IMR-90 (cell line): ENCODE measurements around the gene NRP1. TPM values are rescaled to one million over a fixed set of nuclear protein-coding genes. Genes with fewer than 3 reads are reported as not detected.
A peak's percentile ranks its signal among the peaks of the same experiment; 100 is the strongest.

Source experiments
- ATAC-seq: fragments of 200-7000 bp; cut with Tn5 transposase; 2 replicates; pipeline ENCODE4 v1.9.1; 2020; ENCODE audit warnings: low read depth, mild to moderate bottlenecking, moderate library complexity
- BruUV-seq: library from RNA; stranded (reverse); fragments of 400-500 nt; replicated peaks from 2 replicates; lab custom pipeline; 2021; lab: Mats Ljungman, UMichigan
- CTCF ChIA-PET: fragments of 300-600 bp; formaldehyde crosslinking; extraction: SDS; loops from one replicate; lab custom pipeline; 2021; ENCODE audit warnings: antibody characterized with exemption; lab: Yijun Ruan, JAX
- POLR2A ChIA-PET: fragments of 300-600 bp; sonication (Branson Sonifier 250); formaldehyde crosslinking; loops from one replicate; lab custom pipeline; 2022; ENCODE audit warnings: antibody characterized with exemption; ENCODE audit not compliant: unreplicated experiment; lab: Charles Lee
- DNase-seq: peaks from one replicate; pipeline ENCODE4 v3.0.0; 2013
- H2AFZ ChIP-seq: replicated peaks from 2 replicates; pipeline ENCODE3; 2013; ENCODE audit warnings: low read length, mild to moderate bottlenecking; ENCODE audit not compliant: poor library complexity
- H2AK5ac ChIP-seq: 2 replicates; pipeline ENCODE4 v1.6.1; 2013; ENCODE audit warnings: low read depth, low read length, inconsistent platforms
- H2AK9ac ChIP-seq: replicated peaks from 2 replicates; pipeline ENCODE3; 2013; ENCODE audit warnings: mild to moderate bottlenecking, low read depth, low read length, moderate library complexity; ENCODE audit not compliant: poor library complexity
- H2BK120ac ChIP-seq: 2 replicates; pipeline ENCODE4 v1.6.1; 2013; ENCODE audit warnings: low read depth, low read length, inconsistent platforms
- H2BK15ac ChIP-seq: 3 replicates; pipeline ENCODE4 v1.6.1; 2013; ENCODE audit warnings: low read depth, low read length, inconsistent platforms
- H2BK20ac ChIP-seq: 2 replicates; pipeline ENCODE4 v1.6.1; 2013; ENCODE audit warnings: low read depth, mild to moderate bottlenecking, inconsistent platforms, low read length, moderate library complexity
- H2BK5ac ChIP-seq: 2 replicates; pipeline ENCODE4 v1.6.1; 2013; ENCODE audit warnings: mild to moderate bottlenecking, low read depth, low read length, inconsistent platforms; ENCODE audit not compliant: poor library complexity, severe bottlenecking
- H3K14ac ChIP-seq: replicated peaks from 2 replicates; pipeline ENCODE4 v1.6.1; 2013; ENCODE audit warnings: low read depth, low read length, inconsistent platforms
- H3K18ac ChIP-seq: 2 replicates; pipeline ENCODE4 v1.6.1; 2013; ENCODE audit warnings: low read depth, low read length, control low read depth
- H3K23ac ChIP-seq: 2 replicates; pipeline ENCODE4 v1.6.1; 2013; ENCODE audit warnings: low read depth, low read length, inconsistent platforms
- H3K27ac ChIP-seq: 2 replicates; pipeline ENCODE4 v1.5.1; 2013; ENCODE audit warnings: mild to moderate bottlenecking, control low read depth, low read length; ENCODE audit not compliant: insufficient read depth
- H3K27me3 ChIP-seq: 2 replicates; pipeline ENCODE4 v1.6.1; 2013; ENCODE audit warnings: low read length; ENCODE audit not compliant: control insufficient read depth, insufficient read depth
- H3K36me3 ChIP-seq: 2 replicates; pipeline ENCODE4 v1.6.1; 2013; ENCODE audit warnings: low read length, mixed read lengths; ENCODE audit not compliant: control insufficient read depth, insufficient read depth
- H3K4ac ChIP-seq: 2 replicates; pipeline ENCODE4 v1.6.1; 2013; ENCODE audit warnings: low read depth, low read length, inconsistent platforms
- H3K4me1 ChIP-seq: 2 replicates; pipeline ENCODE4 v1.6.1; 2013; ENCODE audit warnings: low read length, mixed read lengths; ENCODE audit not compliant: control insufficient read depth, insufficient read depth
- H3K4me2 ChIP-seq: 2 replicates; pipeline ENCODE4 v1.6.1; 2013; ENCODE audit warnings: low read depth, mild to moderate bottlenecking, control low read depth, low read length, moderate library complexity
- H3K4me3 ChIP-seq: 2 replicates; pipeline ENCODE4 v1.5.1; 2013; ENCODE audit warnings: low read depth, mild to moderate bottlenecking, control low read depth, low read length, moderate library complexity; ENCODE audit not compliant: insufficient read depth
- H3K56ac ChIP-seq: 2 replicates; pipeline ENCODE4 v1.6.1; 2013; ENCODE audit warnings: low read length, inconsistent platforms; ENCODE audit not compliant: insufficient read depth; ENCODE audit errors: extremely low read depth
- H3K79me1 ChIP-seq, 2 experiments: 2 replicates each; pipeline ENCODE4 v1.6.1; 2013; ENCODE audit warnings: low read length in 2 of 2, inconsistent platforms in 1 of 2, low read depth in 1 of 2
- H3K9ac ChIP-seq: 2 replicates; pipeline ENCODE4 v1.6.1; 2013; ENCODE audit warnings: low read depth, low read length, control low read depth
- H3K9me1 ChIP-seq: 2 replicates; pipeline ENCODE4 v1.6.1; 2013; ENCODE audit warnings: low read length, inconsistent platforms; ENCODE audit not compliant: insufficient read depth
- H3K9me3 ChIP-seq: 2 replicates; pipeline ENCODE4 v1.6.1; 2013; ENCODE audit warnings: low read length; ENCODE audit not compliant: control insufficient read depth, insufficient read depth
- H4K20me1 ChIP-seq: 2 replicates; pipeline ENCODE4 v1.6.1; 2013; ENCODE audit warnings: low read length, inconsistent platforms; ENCODE audit not compliant: insufficient read depth
- H4K5ac ChIP-seq: 2 replicates; pipeline ENCODE4 v1.6.1; 2013; ENCODE audit warnings: mild to moderate bottlenecking, low read depth, low read length, control low read depth
- H4K8ac ChIP-seq, 2 experiments: 2 replicates each; pipeline ENCODE4 v1.6.1; 2013; ENCODE audit warnings: low read depth in 2 of 2, low read length in 2 of 2, control low read depth in 1 of 2, inconsistent platforms in 1 of 2
- H4K91ac ChIP-seq: 2 replicates; pipeline ENCODE4 v1.6.1; 2013; ENCODE audit warnings: low read depth, low read length, inconsistent platforms; ENCODE audit not compliant: insufficient read depth
- CEBPB ChIP-seq: IDR thresholded peaks from 2 replicates; pipeline ENCODE4 v1.6.1; 2012; ENCODE audit warnings: low read depth, low read length, improper control_type of control experiment
- CHD1 ChIP-seq: IDR thresholded peaks from 2 replicates; pipeline ENCODE4 v1.6.1; 2012; ENCODE audit warnings: low read depth, low read length, improper control_type of control experiment
- ELK1 ChIP-seq: fragments of 150-350 bp; IDR thresholded peaks from 2 replicates; pipeline ENCODE4 v1.6.1; 2016; ENCODE audit warnings: low read depth, mild to moderate bottlenecking, low read length, moderate library complexity, borderline replicate concordance
- FOS ChIP-seq: fragments of 150-350 bp; IDR thresholded peaks from 2 replicates; pipeline ENCODE4 v1.6.1; 2016; ENCODE audit warnings: low read depth, low read length
- MAFK ChIP-seq: IDR thresholded peaks from 2 replicates; pipeline ENCODE4 v1.6.1; 2012; ENCODE audit warnings: low read depth, low read length, improper control_type of control experiment
- MAZ ChIP-seq: IDR thresholded peaks from 2 replicates; pipeline ENCODE4 v1.6.1; 2012; ENCODE audit warnings: low read depth, mild to moderate bottlenecking, low read length, improper control_type of control experiment, moderate library complexity, borderline replicate concordance
- NFE2L2 ChIP-seq: fragments of 150-350 bp; IDR thresholded peaks from 2 replicates; pipeline ENCODE4 v1.6.1; 2016; ENCODE audit warnings: low read depth, mild to moderate bottlenecking, low read length
- RAD21 ChIP-seq: IDR thresholded peaks from 2 replicates; pipeline ENCODE4 v1.6.1; 2012; ENCODE audit warnings: low read length, improper control_type of control experiment
- RFX5 ChIP-seq: IDR thresholded peaks from 2 replicates; pipeline ENCODE4 v1.8.0; 2012; ENCODE audit warnings: low read depth, mild to moderate bottlenecking, low read length, moderate library complexity
- SMC3 ChIP-seq: fragments of 150-350 bp; IDR thresholded peaks from 2 replicates; pipeline ENCODE4 v1.6.1; 2016; ENCODE audit warnings: low read depth, mild to moderate bottlenecking, antibody characterized with exemption, low read length, moderate library complexity
- USF2 ChIP-seq: fragments of 150-350 bp; IDR thresholded peaks from 2 replicates; pipeline ENCODE4 v1.6.1; 2017; ENCODE audit warnings: mild to moderate bottlenecking, antibody characterized with exemption, low read length, low read depth
- WGBS, 2 experiments: methylation state at CpG; one replicate each; pipeline versions ENCODE4 v1.1.5 to v1.1.7; 2013; ENCODE audit warnings: missing lambda C conversion rate in 2 of 2; ENCODE audit not compliant: insufficient read length in 1 of 2; ENCODE audit errors: extremely low coverage in 2 of 2; 5-methylcytosine and 5-hydroxymethylcytosine counted together
- dilution Hi-C: fragments of 300-500 bp; cut with HindIII; formaldehyde crosslinking; loops from one replicate; pipeline ENCODE4 v1.14.3; 2018; ENCODE audit warnings: low sequenced_read_pairs; ENCODE audit not compliant: unreplicated experiment
- in situ Hi-C: fragments of 300-500 bp; cut with MboI; formaldehyde crosslinking; loops from 3 replicates; pipeline ENCODE4 v1.14.3; 2019; ENCODE audit warnings: low sequenced_read_pairs, inconsistent platforms, mixed read lengths
- intact Hi-C: fragments of 100-400 bp; cut with micrococcal nuclease; formaldehyde crosslinking; loops from 2 replicates; pipeline ENCODE4 v1.10.0; 2022
- polyA plus RNA-seq, 3 experiments: library from polyadenylated mRNA; depleted of rRNA; stranded (reverse); fragments of >200 nt; gene quantifications; 2 replicates each; pipeline ENCODE4 v1.2.3, GENCODE V29; 2012; ENCODE audit warnings: low replicate concordance in 1 of 3
- total RNA-seq: library from RNA; depleted of rRNA; stranded (reverse); fragments of >200 nt; gene quantifications from 2 replicates; pipeline ENCODE4 v1.2.3, GENCODE V29; 2012

NRP1 gene
- total and polyA plus RNA-seq, 2 of the 4 experiments (the other 2 are of a cell fraction) = 108 to 227 TPM

GRCh38 chr10:33153251-33153967, 181.1 kb downstream of the NRP1 start:
- Histone ChIP-seq H3K79me1 (no peaks in the 10 kb centered on the region), H2BK20ac (0 out of 2 replicates have a peak overlapping the region, but pooled peaks have one; percentile 9), H3K9me3 (no peaks in the 10 kb centered on the region), H3K4me2 (no peak overlapping the region), H4K8ac (0 out of 4 replicates have a peak overlapping the region, but pooled peaks of 1 of the 2 experiments have one; percentile 50), H4K5ac (peak overlapping the region; percentile 41; the same call in 1 of the 2 replicates), H3K27me3 (no peaks in the 10 kb centered on the region), H3K27ac (no peak overlapping the region), H3K36me3 (no peaks in the 10 kb centered on the region), H3K56ac (no peak overlapping the region), H2BK15ac (peak overlapping the region; percentile 91), H3K14ac (0 out of 2 replicates have a peak overlapping the region, but pooled peaks have one; percentile 46), H3K18ac (peak overlapping the region; percentile 14; the same call in 1 of the 2 replicates), H2AK5ac (no peak overlapping the region; the same call in 1 of the 2 replicates), H3K4me3 (no peak overlapping the region), H3K9ac (no peak overlapping the region), H3K23ac (peak overlapping the region; percentile 7; the same call in 1 of the 2 replicates), H3K4ac (no peak overlapping the region), H2BK120ac (no peak overlapping the region), H4K91ac (no peak overlapping the region; the same call in 1 of the 2 replicates), H3K4me1 (peaks cover 9% of the 10 kb centered on the region), H4K20me1 (no peaks in the 10 kb centered on the region), H2AK9ac (no peak overlapping the region), H2AFZ (no peak overlapping the region), H2BK5ac (no peak overlapping the region), H3K9me1 (0 out of 2 replicates have a peak, but pooled peaks cover 8% of the 10 kb centered on the region)
- ChIA-PET POLR2A (no interaction called here), CTCF (interaction anchor here (0.6 to 3.2 kb wide), 6 partner anchors 14 to 368 kb away, joined by 3 to 18 read pairs (median 6); no protein-coding TSS in a partner anchor)
- in situ Hi-C loops (loop anchor here (10.0 kb wide), 1 partner anchor 139 kb away; no protein-coding TSS in a partner anchor), intact Hi-C loops (loop anchor here (10.0 kb wide), 1 partner anchor 359 kb away; no protein-coding TSS in a partner anchor), dilution Hi-C loops (no loop called here)
- 92% methylated on average over 2 of the region's 8 CpGs; no CpG with 5 or more reads in 1 of the 2 experiments for WGBS, 2 experiments
- ATAC-seq = no peak
- DNase-seq = no peak
- BruUV-seq = no TSS peak
- no peak for TF ChIP-seq MAFK
- no peak for TF ChIP-seq MAZ
- no peak for TF ChIP-seq RFX5
- TF ChIP-seq RAD21 = no peak
- TF ChIP-seq USF2 = no peak
- no peak for TF ChIP-seq CEBPB
- no peak for TF ChIP-seq CHD1
- no peak for TF ChIP-seq ELK1
- no peak for TF ChIP-seq FOS
- no peak for TF ChIP-seq NFE2L2
- TF ChIP-seq SMC3 = no peak
